Stimulated activated CD4-positive, alpha-beta T cell treated with anti-CD3 and anti-CD28 coated beads, TNF-alpha, amount 100 ng/mL, for 24 hours (primary cell): ENCODE data around the gene IQSEC3.
"Not testable (repeated sequence)": the region's sequence is repeated elsewhere in the genome, so short reads cannot be mapped to it uniquely, and the experiment has no call there.

ENCODE experiments used
- DNase-seq, 3 experiments: peaks; one replicate each; pipeline ENCODE4 v3.0.0-alpha.2; 2020; ENCODE audit warnings: low read depth in 3 of 3

IQSEC3 gene

DNA sequence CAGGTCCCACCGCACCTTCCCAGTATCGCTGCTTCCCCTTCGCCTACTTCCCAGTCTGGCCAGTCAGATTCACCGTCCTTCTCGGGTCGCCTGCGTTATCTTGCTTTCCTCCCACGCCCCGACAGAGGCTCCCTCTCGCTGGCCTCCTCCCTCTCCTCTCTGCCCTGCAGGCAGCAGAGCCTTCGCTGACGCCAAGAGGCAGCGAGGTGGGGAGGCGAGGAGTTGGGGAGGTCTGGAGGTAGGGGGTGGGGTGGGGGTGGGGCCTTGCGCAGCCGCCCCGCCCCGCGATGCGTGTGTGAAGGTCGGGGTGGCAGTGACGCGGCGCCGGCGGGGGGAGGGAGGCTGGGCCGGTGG, at the start of gene IQSEC3:
Gene IQSEC3, plus strand, starts transcription at position 340 of the 354 bp plus-strand sequence. CDS start 116 bp downstream, outside the sequence.
- not testable (repeated sequence) for DNase-seq

DNA sequence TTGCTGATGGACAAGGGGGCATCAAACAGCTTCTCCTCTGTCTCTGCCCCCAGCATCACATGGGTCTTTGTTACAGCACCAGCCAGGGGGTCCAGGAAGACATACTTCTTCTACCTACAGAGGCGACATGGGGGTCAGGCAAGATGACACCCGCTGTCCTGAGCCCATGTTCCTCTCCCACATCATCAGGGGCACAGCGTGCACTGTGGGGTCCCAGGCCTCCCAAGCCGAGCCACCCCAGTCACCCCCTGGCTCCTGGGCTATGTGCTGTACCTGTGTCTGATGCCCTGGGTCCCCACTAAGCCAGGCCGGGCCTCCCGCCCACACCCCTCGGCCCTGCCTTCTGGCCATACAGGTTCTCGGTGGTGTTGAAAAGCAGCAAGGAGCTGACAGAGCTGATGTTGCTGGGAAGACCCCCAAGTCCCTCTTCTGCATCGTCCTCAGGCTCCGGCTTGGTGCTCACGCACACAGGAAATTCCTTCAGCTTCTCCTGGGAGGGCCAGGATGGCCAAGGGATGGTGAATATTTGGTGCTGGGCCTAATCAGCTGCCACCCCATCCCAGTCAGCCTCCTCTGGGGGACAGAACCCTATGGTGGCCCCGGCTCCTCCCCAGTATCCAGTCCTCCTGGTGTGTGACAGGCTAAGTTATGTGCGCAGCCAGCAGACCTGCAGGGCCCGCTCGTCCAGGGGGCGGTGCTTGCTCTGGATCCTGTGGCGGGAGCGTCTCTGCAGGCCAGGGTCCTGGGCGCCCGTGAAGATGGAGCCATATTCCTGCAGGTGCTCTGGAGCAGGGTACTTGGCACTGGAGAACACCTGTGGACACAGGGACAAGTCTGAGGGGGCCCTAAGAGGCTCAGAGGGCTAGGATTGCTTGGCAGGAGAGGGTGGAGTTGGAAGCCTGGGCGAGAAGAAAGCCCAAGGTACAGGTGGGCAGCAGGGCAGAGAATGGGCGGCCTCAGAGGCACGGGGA, 48.9 kb upstream of the IQSEC3 start:
- DNase-seq = not testable (repeated sequence)

- DNase-seq = not testable (repeated sequence)
Observed at GRCh38 chr12:18821-19567, 47.6 kb upstream of the IQSEC3 start.

DNA sequence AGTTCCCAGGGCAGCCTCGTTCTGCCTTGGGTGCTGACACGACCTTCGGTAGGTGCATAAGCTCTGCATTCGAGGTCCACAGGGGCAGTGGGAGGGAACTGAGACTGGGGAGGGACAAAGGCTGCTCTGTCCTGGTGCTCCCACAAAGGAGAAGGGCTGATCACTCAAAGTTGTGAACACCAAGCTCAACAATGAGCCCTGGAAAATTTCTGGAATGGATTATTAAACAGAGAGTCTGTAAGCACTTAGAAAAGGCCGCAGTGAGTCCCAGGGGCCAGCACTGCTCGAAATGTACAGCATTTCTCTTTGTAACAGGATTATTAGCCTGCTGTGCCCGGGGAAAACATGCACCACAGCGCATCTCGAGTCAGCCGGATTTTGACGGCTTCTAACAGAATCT, 46.7 kb upstream of the IQSEC3 start:
- not testable (repeated sequence) for DNase-seq

GRCh38 chr12:20757-21156, 45.8 kb upstream of the IQSEC3 start:
- no peak for DNase-seq

- DNase-seq = no peak
Observed at GRCh38 chr12:21301-22189, 45.0 kb upstream of the IQSEC3 start.

DNA sequence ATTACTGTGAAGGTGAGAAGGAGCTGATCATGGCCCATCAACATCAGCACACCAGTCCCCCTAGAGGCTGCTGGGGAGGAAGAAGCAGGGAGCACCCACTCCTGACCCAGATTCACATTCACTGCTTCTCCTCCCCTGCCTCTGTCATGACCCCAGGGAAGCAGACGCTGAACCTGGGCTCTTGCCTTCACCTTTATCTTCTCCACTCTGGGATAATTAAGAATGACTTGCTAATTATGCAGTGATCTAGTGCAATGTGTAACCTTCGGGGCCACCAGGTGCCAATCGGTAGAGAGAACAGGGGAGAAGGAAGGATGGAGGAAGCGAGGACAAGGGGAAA, 44.4 kb upstream of the IQSEC3 start:
- DNase-seq = no peak

DNA sequence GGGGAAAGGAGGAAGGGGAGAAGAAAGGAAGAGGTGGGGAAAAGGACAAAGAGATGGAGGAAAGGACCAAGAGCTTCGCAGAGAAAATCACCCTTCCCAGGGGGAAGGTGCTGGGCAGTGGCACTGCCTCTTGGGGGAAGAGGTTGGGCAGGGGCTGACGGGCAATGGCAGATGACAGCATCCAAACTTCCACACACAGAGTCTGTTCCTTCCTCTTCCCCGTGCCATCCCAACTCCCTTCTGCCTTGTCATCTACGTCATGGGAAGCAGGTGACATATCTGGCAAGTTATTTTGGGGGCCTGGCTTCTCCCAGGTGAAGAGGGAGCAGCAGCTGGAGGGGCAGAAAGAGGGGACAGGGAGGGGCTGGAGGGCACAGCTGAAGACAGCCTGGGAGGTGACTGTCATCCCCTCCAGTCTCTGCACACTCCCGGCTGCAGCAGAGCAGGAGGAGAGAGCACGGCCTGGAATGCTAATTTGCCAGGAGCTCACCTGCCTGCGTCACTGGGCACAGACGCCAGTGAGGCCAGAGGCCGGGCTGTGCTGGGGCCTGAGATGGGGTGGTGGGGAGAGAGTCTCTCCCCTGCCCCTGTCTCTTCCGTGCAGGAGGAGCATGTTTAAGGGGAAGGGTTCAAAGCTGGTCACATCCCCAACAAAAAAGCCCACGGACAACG, 43.9 kb upstream of the IQSEC3 start:
- DNase-seq = no peak

- DNase-seq = not testable (repeated sequence)
Observed at GRCh38 chr12:27904-28303, 38.7 kb upstream of the IQSEC3 start.

GRCh38 chr12:38775-39174, 27.8 kb upstream of the IQSEC3 start:
- not testable (repeated sequence) for DNase-seq

DNA sequence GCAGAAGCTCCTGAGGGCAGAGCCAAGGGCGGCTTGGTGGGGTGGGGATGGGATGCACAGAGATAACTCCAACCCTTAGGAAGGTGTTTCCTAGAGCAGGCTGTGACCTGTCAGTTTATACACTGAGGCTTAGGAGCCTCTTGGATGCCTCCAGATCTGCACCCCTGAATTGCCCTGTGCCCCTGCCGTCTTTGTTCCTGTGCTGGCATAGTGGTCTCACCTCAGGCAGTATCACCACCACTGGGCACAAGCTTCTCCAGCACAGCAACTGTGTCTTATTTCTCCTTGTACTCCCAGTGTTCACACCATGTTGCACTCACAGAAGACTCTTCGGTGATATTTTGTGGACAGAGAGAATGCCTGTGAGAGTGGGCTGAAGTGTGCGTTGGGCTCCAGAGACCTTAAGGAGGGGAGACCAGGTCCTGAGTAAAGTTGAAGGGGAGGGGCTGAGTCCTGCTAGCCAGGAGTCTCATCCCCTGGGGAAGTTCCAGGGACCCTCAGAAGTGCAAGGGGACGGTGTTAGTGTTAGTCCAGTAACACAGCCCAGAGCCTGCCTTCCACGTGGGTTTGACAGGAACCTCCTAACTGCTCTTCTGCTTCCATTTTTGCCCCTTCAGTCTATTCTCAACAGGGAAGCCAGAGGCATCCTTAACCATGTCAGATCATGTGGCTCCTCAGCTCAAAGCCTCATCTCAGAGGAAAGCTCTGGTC, 26.9 kb upstream of the IQSEC3 start:
- DNase-seq = not testable (repeated sequence)

- DNase-seq = not testable (repeated sequence)
Observed at GRCh38 chr12:44352-44751, 22.2 kb upstream of the IQSEC3 start.

GRCh38 chr12:45235-45990, 21.2 kb upstream of the IQSEC3 start:
- not testable (repeated sequence) for DNase-seq

DNA sequence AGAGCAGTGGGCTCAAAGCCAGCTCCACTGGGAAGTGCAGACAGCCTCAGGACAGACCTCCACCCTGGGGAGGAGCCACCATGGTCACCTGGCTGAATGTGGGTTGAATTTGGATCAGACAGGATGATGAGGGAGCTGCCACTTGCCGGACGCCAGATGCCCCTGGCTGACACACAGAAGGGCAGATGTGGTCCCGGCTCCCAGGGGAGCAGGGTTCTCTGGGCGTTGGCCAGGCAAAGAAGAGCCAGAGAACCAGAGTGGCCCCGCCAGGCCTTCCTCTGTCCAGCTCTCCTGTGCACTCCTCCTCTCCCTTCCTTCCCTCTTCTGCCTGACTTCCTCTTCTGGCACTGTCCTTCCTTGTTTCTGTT, 20.6 kb upstream of the IQSEC3 start:
- not testable (repeated sequence) for DNase-seq

DNA sequence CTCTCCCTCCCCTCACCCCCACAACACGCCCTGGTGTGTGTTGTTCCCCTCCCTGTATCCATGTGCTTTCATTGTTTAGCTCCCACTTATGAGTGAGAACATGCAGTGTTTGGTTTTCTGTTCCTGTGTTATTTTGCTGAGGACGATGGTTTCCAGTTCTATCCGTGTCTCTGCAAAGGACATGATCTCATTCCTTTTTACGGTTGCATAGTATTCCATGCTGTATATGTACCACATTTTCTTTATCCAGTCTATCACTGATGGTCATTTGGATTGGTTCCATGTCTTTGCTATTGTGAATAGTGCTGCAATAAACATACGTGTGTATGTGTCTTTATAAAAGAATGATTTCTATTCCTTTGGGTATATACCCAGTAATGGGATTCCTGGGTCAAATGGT, 20.0 kb upstream of the IQSEC3 start:
- DNase-seq = not testable (repeated sequence)

GRCh38 chr12:47699-48226, 18.8 kb upstream of the IQSEC3 start:
- DNase-seq = not testable (repeated sequence)

- not testable (repeated sequence) for DNase-seq
Observed at GRCh38 chr12:49149-49548, 17.4 kb upstream of the IQSEC3 start.

DNA sequence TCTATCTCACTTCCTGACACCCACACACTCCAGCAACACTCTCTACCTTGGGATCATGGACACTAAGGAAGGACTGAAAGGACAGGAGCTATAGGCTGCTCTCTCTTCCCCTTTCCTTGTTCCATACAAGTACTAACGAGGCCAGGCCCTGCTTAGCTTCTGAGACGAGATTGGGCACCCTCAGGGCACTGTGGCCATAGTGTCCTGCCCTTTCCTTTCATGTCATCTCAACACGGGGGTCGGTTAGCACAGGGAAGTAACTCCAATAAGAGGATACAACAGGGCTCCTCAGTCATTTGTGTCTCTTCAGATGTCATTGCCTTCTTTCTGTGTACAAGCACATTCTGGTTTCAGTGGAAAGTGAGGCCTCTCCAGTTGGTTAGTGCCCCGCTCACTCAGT, 15.5 kb upstream of the IQSEC3 start:
- not testable (repeated sequence) for DNase-seq

DNA sequence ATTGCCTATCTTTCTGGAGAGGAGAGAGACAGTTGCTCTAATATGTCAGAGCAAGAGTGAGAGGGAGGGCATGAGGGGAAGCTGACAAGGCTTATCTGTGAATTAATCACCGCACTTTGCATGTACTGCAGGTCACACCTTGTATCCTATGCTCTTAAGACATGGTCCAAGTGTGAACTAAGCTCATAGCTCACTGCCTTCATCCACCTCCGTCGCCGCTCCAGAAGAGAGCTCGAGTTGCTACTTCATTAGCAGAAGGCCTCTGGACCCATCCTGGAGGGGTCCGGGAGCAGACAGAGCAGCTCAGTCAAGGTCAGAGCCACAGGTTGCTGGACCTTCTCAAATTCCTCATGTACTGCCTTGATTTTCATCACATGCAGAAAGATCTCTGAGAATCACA, 14.6 kb upstream of the IQSEC3 start:
- not testable (repeated sequence) for DNase-seq
